GM08714 (cell line): ENCODE measurements around the gene CEP350.

ENCODE experiments used
- H3K4me3 ChIP-seq: fragments of 200-500 bp; sonication (Bioruptor generic); 2 replicates; pipeline ENCODE4 v1.5.1; 2014; ENCODE audit warnings: mild to moderate bottlenecking, low read length, inconsistent platforms
- ZNF274 ChIP-seq: IDR thresholded peaks from 2 replicates; pipeline ENCODE4 v1.6.1; 2012; ENCODE audit warnings: mild to moderate bottlenecking, low read depth, low read length

Gene CEP350

GRCh38 chr1:180046674-180047073 is 92.1 kb downstream of the CEP350 start:
- no peak for TF ChIP-seq ZNF274
- H3K4me3 ChIP-seq = no peak overlapping the region

- TF ChIP-seq ZNF274 = no peak
- H3K4me3 ChIP-seq = no peak overlapping the region
Measured at GRCh38 chr1:180053594-180054567, 99.3 kb downstream of the CEP350 start.

- no peak overlapping the region for H3K4me3 ChIP-seq
- TF ChIP-seq ZNF274 = no peak
Measured at GRCh38 chr1:180057883-180058396, 103.3 kb downstream of the CEP350 start.

GRCh38 chr1:180061019-180061418 is 106.4 kb downstream of the CEP350 start:
- no peak for TF ChIP-seq ZNF274
- no peak overlapping the region for H3K4me3 ChIP-seq

- H3K4me3 ChIP-seq = no peak overlapping the region
- no peak for TF ChIP-seq ZNF274
Measured at GRCh38 chr1:180062452-180062971, 107.9 kb downstream of the CEP350 start.

GRCh38 chr1:180065408-180065807 is 110.8 kb downstream of the CEP350 start:
- H3K4me3 ChIP-seq = no peak overlapping the region
- TF ChIP-seq ZNF274 = no peak

GRCh38 chr1:180066150-180066549 is 111.5 kb downstream of the CEP350 start:
- H3K4me3 ChIP-seq = no peak overlapping the region
- TF ChIP-seq ZNF274 = no peak

- no peak overlapping the region for H3K4me3 ChIP-seq
- no peak for TF ChIP-seq ZNF274
Measured at GRCh38 chr1:180070286-180070685, 115.7 kb downstream of the CEP350 start.

- H3K4me3 ChIP-seq = no peak overlapping the region
- TF ChIP-seq ZNF274 = no peak
Measured at GRCh38 chr1:180071759-180072158, 117.1 kb downstream of the CEP350 start.

GRCh38 chr1:180080439-180080838 is 125.8 kb downstream of the CEP350 start:
- TF ChIP-seq ZNF274 = no peak
- no peak overlapping the region for H3K4me3 ChIP-seq

GRCh38 chr1:180081474-180081873 is 126.9 kb downstream of the CEP350 start:
- no peak overlapping the region for H3K4me3 ChIP-seq
- TF ChIP-seq ZNF274 = no peak

- TF ChIP-seq ZNF274 = no peak
- no peak overlapping the region for H3K4me3 ChIP-seq
Measured at GRCh38 chr1:180083164-180083563, 128.6 kb downstream of the CEP350 start.

- no peak overlapping the region for H3K4me3 ChIP-seq
- no peak for TF ChIP-seq ZNF274
Measured at GRCh38 chr1:180084867-180085266, 130.3 kb downstream of the CEP350 start.

GRCh38 chr1:180085331-180085730 is 130.7 kb downstream of the CEP350 start:
- no peak for TF ChIP-seq ZNF274
- no peak overlapping the region for H3K4me3 ChIP-seq
